Measurements from ENCODE around the gene ANKRD29.

The ANKRD29 gene

GRCh38 chr18:23551978-23552377 is 110.7 kb downstream of the ANKRD29 start:
- peaks cover 20% of the 10 kb centered on the region for H3K4me1 Mint-ChIP-seq (ENCODE audit: low read depth)
- no peak overlapping the region for H3K4me3 Mint-ChIP-seq
- intact Hi-C loops (cut with micrococcal nuclease), result no loop called here
- H3K9me3 Mint-ChIP-seq, result no peaks in the 10 kb centered on the region
- no peaks in the 10 kb centered on the region for H3K27me3 Mint-ChIP-seq
- no peak overlapping the region for H3K27ac Mint-ChIP-seq
- H3K36me3 Mint-ChIP-seq (ENCODE audit: low read depth), result peaks cover 99% of the 10 kb centered on the region

GRCh38 chr18:23550898-23551297 is 111.8 kb downstream of the ANKRD29 start:
- Mint-ChIP-seq H3K9me3 (no peaks in the 10 kb centered on the region), H3K4me1 (ENCODE audit: low read depth) (peaks cover 20% of the 10 kb centered on the region), H3K36me3 (ENCODE audit: low read depth) (peaks cover 96% of the 10 kb centered on the region), H3K27me3 (no peaks in the 10 kb centered on the region), H3K4me3 (no peak overlapping the region), H3K27ac (no peak overlapping the region)
- intact Hi-C loops (cut with micrococcal nuclease), result no loop called here

Data from dendritic cell treated with granulocyte-macrophage colony-stimulating factor and Interleukin-4, amounts not matched to agents 40 ng/mL and 50 ng/mL, for 4 days (primary cell).